ENCODE results near the gene LACC1. TPM values are rescaled to one million over a fixed set of nuclear protein-coding genes. Genes with fewer than 3 reads are reported as not detected.

Gene LACC1
- total RNA-seq, 1 donor, result 21.0 TPM

GRCh38 chr13:43918636-43919035 is 38.9 kb downstream of the LACC1 start:
- H3K36me3 ChIP-seq (ENCODE audit: insufficient read depth, low read length), result no peaks in the 10 kb centered on the region
- H2AFZ ChIP-seq (ENCODE audit: low read length), result no peak overlapping the region
- DNase-seq (ENCODE audit: insufficient read length, low spot score, missing footprints), result no peak
- no peaks in the 10 kb centered on the region for H3K4me1 ChIP-seq (ENCODE audit: insufficient read depth, low read length)
- no peaks in the 10 kb centered on the region for H4K20me1 ChIP-seq (ENCODE audit: insufficient read depth, low read length)
- H3K27ac ChIP-seq (ENCODE audit: low read depth, low read length), result no peak overlapping the region
- no peaks in the 10 kb centered on the region for H3K9me3 ChIP-seq (ENCODE audit: low read depth, low read length)
- H3K79me2 ChIP-seq (ENCODE audit: insufficient read depth, low read length), result no peaks in the 10 kb centered on the region
- H3K27me3 ChIP-seq (ENCODE audit: insufficient read depth, low read length), result peaks cover 16% of the 10 kb centered on the region
- no peak overlapping the region for H3K4me3 ChIP-seq (ENCODE audit: insufficient read depth, low read length)
- TF ChIP-seq CTCF (IDR thresholded peaks at IDR 0.05; ENCODE audit: extremely low read depth, low read depth, low read length), result no peak
- no peak overlapping the region for H3K4me2 ChIP-seq (ENCODE audit: insufficient read depth, low read length)

- DNase-seq (ENCODE audit: insufficient read length, low spot score, missing footprints), result no peak
- peaks cover 18% of the 10 kb centered on the region for H3K27me3 ChIP-seq (ENCODE audit: insufficient read depth, low read length)
- no peaks in the 10 kb centered on the region for H3K9me3 ChIP-seq (ENCODE audit: low read depth, low read length)
- no peak overlapping the region for H3K27ac ChIP-seq (ENCODE audit: low read depth, low read length)
- H3K4me2 ChIP-seq (ENCODE audit: insufficient read depth, low read length), result no peak overlapping the region
- H3K4me1 ChIP-seq (ENCODE audit: insufficient read depth, low read length), result no peaks in the 10 kb centered on the region
- no peaks in the 10 kb centered on the region for H3K36me3 ChIP-seq (ENCODE audit: insufficient read depth, low read length)
- TF ChIP-seq CTCF (IDR thresholded peaks at IDR 0.05; ENCODE audit: extremely low read depth, low read depth, low read length), result no peak
- no peaks in the 10 kb centered on the region for H3K79me2 ChIP-seq (ENCODE audit: insufficient read depth, low read length)
- H2AFZ ChIP-seq (ENCODE audit: low read length), result no peak overlapping the region
- H3K4me3 ChIP-seq (ENCODE audit: insufficient read depth, low read length), result no peak overlapping the region
- no peaks in the 10 kb centered on the region for H4K20me1 ChIP-seq (ENCODE audit: insufficient read depth, low read length)
These were observed 41.4 kb downstream of the LACC1 start for GRCh38 chr13:43920965-43921674.

GRCh38 chr13:43924549-43925245 is 45.0 kb downstream of the LACC1 start:
- H3K4me1 ChIP-seq (ENCODE audit: insufficient read depth, low read length), result no peaks in the 10 kb centered on the region
- peaks cover 16% of the 10 kb centered on the region for H3K27me3 ChIP-seq (ENCODE audit: insufficient read depth, low read length)
- H2AFZ ChIP-seq (ENCODE audit: low read length), result no peak overlapping the region
- H3K79me2 ChIP-seq (ENCODE audit: insufficient read depth, low read length), result no peaks in the 10 kb centered on the region
- H3K4me3 ChIP-seq (ENCODE audit: insufficient read depth, low read length), result no peak overlapping the region
- no peak for DNase-seq (ENCODE audit: insufficient read length, low spot score, missing footprints)
- no peak for TF ChIP-seq CTCF (IDR thresholded peaks at IDR 0.05; ENCODE audit: extremely low read depth, low read depth, low read length)
- no peak overlapping the region for H3K4me2 ChIP-seq (ENCODE audit: insufficient read depth, low read length)
- H3K36me3 ChIP-seq (ENCODE audit: insufficient read depth, low read length), result no peaks in the 10 kb centered on the region
- no peaks in the 10 kb centered on the region for H3K9me3 ChIP-seq (ENCODE audit: low read depth, low read length)
- no peaks in the 10 kb centered on the region for H4K20me1 ChIP-seq (ENCODE audit: insufficient read depth, low read length)
- H3K27ac ChIP-seq (ENCODE audit: low read depth, low read length), result no peak overlapping the region

- Histone ChIP-seq H3K79me2 (ENCODE audit: insufficient read depth, low read length) (no peaks in the 10 kb centered on the region), H3K4me2 (ENCODE audit: insufficient read depth, low read length) (no peak overlapping the region), H2AFZ (ENCODE audit: low read length) (no peak overlapping the region), H3K9me3 (ENCODE audit: low read depth, low read length) (no peaks in the 10 kb centered on the region), H4K20me1 (ENCODE audit: insufficient read depth, low read length) (no peaks in the 10 kb centered on the region), H3K27ac (ENCODE audit: low read depth, low read length) (no peak overlapping the region), H3K36me3 (ENCODE audit: insufficient read depth, low read length) (no peaks in the 10 kb centered on the region), H3K27me3 (ENCODE audit: insufficient read depth, low read length) (peaks cover 6% of the 10 kb centered on the region), H3K4me1 (ENCODE audit: insufficient read depth, low read length) (no peaks in the 10 kb centered on the region), H3K4me3 (ENCODE audit: insufficient read depth, low read length) (no peak overlapping the region)
- TF ChIP-seq CTCF (IDR thresholded peaks at IDR 0.05; ENCODE audit: extremely low read depth, low read depth, low read length), result no peak
- DNase-seq (ENCODE audit: insufficient read length, low spot score, missing footprints), result no peak
These were observed 50.2 kb downstream of the LACC1 start for GRCh38 chr13:43929947-43930346.
